DLD1 (cell line): ENCODE results near the gene FSTL4.

Experiments used
- in situ Hi-C: cut with HindIII; loops from 2 replicates; pipeline ENCODE4 v1.10.0; 2017; ENCODE audit warnings: low sequenced_read_pairs

FSTL4 gene

DNA sequence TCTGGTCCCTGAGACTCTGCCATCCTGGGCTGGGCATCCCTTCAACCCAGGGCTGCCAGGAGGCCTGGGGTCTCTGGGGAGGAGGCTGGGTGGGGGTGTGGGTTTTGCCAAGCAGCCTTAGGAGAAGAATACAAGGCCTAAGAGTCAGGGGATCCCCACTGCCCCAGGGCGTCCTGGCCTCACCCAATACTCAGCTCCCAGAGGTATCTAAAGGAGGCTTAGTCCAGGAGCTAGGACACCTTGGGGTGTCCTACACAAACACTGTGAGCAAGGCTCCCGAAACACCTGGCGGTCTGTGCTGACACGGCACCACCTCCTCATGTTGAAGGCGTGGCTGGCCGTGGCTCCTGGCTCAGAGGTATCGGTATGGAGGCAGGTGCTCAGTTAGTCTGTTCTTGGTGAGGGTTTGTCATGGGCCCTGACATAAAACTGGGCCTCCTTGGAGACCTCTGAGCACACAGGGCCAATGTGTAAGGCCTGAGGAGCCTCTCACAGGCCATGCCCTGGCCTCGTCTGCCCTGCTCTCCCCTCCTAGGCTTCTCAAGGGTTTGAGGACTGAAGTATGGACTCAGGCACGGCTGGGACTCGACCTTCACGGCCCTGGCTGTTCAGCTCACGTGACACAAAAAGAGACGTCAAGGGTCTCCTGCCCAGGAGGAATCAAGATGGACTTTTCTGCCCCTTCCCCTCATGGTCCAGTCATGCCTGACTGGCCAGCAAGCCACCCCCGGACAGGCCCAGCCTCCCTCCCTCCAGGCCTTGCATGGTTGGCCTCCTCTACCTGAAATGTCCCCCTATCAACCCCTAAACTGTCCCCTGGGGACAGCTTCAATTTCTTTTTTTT, 277.3 kb downstream of the FSTL4 start:
- in situ Hi-C loops, result no loop called here

DNA sequence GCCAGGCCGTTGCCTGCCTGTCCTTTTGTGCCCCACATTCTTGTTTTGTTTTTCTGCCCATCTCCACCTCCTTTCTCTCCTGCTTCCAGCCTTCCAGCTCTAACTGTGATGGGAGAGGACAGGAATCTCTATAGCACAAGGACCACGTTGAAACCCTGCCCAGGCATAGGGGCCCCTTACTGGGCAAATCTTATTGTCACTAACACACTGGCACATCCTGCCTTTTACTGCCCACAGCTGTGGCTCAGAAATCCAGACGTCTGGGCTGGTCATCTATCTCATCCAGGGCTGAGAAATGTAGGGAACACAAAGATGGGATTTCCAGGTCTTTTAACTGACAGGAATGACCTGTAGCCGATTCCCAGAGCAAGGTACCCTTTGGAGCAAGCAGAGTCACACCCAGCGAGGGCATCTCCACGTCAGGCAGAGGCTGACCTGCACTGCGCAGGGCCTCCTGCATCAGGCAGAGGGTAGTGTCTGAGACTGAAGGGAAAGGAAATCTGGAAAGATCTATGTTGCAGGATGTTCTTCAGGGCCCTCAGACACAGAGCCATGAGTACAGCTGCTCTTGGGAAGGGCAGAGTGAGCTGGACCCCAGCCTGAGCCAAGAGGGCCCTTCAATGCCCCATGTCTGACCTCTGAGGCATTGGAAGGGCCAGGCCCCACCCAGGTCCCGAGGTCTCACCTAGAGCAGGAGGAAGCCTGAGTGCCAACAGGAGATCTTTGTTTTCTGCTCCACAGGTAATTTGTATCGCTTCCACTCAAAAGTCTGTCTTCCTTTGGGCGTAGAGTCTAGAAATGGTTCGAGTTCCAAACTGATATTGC, 278.8 kb downstream of the FSTL4 start:
- in situ Hi-C loops, result no loop called here

DNA sequence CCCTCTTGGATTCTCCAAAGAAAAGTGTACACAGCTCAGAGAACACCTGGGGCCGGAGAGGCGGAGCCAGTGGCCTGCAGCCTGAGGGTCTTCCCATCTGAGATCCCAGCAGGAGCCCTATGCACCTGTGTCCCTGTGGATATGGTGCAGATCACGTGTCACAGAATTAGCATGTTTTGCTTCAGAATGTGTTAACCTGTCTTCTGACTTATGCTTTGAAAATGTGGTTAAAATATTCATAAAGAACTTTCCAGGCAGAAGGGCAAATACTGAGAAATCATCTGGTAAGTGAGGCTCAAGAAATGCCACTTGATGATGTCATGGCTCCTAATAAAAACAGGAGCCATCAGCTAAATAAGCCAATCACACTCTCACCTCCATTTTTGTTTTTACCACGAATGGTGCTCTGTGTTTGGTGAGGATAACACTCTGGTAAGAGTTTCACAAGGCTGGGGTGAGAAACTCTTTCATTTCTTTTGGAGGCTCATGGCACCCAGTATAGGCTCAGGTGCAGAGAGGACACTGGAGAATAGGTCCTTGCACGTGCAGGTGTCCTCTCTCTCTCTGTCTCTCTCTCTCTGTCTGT, 279.8 kb downstream of the FSTL4 start:
- in situ Hi-C loops, result no loop called here

DNA sequence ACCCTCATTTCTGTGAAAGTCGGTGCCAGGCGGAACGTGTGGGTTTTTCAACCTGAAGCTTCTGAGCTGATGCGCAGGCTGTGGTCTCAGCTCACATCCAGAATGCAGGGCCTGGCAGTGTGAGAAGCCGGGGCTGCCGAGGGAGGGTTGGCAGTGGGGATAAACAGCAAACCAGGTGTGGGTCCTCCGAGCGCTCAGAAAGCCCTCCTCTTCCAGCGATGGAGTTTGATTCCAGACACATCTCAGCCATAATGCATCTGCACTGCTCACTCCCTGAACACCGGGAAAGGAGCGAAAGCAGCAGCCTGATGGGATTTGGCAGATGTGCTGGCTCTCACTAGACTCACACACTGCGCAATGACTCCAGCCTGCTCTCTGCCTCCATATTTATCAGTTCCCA, 280.4 kb downstream of the FSTL4 start:
- in situ Hi-C loops, result no loop called here

DNA sequence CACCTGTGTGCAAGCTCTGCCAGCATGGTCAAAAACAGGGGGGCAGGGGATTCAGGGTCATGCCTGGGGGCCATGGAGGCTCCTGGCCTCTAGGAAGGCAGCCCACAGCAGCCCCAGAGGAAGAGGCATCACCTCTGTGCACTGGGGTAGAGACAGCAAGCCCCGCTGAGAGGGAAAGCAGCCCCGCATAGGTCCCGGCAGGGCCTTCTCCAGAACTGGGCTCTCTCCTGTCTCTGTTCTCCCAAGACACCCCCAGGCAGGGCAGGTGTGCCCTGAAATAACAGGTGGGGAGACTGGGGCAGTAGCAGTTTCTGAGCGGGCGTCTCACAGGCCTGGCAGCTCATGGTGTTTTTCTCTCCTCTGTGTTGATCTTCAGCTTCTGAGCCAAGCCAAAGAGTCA, 281.4 kb downstream of the FSTL4 start:
- in situ Hi-C loops, result no loop called here

DNA sequence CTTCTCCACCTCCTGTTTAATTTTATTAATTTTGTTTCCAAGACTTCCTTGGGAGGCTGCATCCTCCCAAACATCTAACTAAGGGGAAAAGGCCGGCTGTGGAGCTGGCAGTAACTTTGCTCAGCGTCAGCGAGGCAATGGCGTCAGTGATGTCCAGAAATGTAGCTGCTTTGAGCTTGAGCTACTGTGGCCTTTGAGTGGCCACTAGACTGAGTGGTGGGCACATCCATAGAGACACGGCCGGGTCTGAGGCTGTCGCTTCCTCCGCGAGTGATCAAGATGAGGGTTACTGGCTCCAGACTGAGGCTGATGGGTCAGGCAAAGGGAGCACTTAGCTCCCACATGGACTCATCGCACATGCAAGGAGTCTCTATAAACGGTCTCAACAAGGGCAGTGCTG, 283.5 kb downstream of the FSTL4 start:
- in situ Hi-C loops, result no loop called here

DNA sequence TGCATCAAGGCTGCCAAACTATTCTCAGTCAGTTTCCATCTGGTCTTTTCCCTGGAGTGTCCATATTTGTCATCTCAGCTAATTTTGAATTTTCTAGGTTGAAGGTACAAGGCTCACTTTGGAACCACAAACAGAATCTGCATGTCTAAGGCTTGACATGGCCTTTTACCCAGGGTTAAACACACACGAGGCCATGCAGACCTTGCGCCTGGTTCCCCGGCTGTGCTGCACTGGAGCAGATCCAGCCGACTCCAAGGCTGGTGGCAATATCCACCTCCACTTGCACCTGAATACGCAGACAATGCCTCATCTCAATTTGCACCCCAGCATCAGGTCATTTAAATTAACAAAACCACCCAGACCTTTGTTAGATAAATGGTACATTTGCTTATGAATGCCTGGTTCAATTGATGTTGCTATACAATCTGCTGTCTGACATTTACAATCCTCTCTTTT, 284.4 kb downstream of the FSTL4 start:
- in situ Hi-C loops, result no loop called here

DNA sequence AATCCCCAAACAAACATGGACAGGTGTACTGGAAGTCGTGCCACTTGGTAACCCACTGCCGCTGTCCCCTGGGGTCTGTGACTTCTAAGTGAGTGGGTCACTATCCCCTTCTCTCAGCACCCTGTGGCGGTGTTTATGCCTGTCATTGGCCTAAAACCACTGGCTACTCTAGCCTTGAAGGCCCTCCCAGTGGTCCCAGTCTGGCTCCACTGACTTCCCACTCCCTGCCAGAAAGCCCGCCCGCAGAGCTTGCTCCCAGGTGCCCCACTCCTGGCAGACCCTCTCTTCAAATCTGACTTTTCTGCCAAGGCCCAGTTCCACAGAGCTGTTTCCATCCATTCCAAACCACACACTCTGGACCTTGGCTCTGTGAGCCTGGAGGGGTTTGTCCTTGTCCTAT, 286.0 kb downstream of the FSTL4 start:
- in situ Hi-C loops, result no loop called here

DNA sequence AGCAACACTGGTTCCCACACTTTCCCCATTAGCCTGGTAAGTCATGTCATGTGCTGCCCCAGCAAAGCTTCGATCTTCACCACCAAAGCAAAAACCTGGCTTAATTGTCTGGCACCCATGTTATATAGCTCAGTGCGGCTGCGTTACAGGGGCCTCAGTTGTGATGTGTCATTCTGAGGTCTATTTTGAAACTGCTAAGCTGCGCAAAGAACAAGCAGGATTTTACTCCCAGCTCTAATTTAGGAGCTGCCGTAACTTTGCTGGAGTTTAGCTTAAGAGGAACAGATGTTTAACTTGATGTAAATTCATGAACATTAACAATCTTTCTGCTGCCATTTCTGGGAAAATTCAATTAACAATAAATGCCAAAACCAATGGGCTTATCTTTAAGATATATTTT, 286.5 kb downstream of the FSTL4 start:
- in situ Hi-C loops, result no loop called here

DNA sequence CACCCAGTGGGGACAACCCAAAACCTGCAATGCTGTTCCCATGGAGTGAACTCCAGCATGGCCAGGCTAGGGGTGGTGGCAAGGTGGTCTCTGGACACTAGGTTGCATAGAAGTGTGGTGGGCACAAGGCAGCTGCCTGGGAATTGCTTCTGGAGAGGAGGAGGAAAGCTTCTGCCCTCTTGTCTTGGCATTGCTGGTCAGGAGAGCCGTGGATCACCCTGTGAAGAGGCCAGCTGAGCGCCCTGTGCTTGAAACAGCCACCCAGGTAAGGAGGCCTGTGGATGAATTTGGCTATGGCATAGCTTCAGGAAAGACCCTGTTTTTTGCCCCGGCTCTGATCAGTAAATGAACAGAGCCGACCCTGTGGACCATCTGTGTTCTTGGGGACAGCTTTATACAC, 287.4 kb downstream of the FSTL4 start:
- in situ Hi-C loops, result no loop called here

DNA sequence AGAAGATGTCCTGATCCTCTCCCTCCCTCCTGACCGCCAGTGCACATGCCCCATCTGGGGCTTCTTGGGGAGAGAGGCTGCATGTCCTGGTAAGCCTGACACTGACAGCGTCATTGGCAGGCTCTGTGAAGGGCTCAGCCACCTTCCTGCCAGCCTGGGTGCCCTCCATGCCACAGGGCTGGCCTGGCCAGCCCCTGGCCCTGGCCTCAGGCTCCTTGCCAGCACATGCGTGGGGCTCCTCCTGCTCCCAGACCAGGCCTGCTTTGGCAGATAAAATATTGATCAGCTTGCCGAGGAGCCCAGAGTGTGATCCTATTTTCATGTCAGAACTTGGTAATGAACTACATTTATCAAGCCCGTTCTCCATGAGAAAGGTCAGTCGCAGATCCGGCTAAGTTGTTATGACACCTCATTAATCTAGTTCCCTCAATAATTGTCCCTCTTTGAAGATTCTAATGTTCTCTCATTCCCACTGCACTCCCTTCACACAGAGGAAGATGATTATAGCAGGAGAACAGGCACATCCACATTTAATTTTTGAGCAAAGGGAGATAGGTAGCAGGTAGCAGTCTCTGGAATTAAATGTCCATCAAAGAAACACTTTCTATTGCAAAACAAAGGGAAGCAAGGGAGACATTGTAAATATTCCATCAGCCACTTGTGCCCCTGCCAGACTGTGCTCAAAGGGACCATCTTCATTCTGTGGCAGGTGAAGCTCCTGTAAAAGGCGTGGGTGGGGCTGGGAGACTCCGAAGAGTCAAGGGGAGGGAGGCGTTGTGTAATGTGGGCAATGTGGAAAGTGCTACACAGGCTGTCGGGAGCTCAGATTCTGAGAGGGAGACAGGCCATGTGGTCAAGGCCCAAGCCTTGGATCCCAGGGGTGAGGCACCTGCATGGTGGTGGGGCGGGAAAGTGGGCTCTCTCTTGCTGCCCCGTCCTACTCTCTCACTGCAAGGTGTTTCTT, 288.6 kb downstream of the FSTL4 start:
- in situ Hi-C loops, result no loop called here

DNA sequence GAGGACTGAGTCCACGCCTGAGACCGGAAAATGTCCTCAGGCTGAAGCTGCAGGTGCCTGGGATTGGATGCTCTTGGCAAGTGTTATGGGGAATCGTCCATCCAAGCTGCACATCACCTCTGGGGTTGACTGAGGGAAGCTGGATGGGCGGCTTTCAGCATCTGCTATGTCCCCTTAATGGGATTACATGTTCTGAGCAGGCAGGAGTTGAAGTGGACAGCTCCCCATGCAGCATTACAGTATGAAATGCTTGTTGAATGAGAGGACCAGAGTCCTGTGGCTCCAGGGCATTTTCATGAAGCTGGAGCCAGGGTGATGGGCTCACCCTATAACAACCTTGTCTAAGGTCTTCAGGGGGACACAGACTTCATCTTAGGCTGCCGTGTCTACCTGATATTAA, 289.6 kb downstream of the FSTL4 start:
- in situ Hi-C loops, result no loop called here

DNA sequence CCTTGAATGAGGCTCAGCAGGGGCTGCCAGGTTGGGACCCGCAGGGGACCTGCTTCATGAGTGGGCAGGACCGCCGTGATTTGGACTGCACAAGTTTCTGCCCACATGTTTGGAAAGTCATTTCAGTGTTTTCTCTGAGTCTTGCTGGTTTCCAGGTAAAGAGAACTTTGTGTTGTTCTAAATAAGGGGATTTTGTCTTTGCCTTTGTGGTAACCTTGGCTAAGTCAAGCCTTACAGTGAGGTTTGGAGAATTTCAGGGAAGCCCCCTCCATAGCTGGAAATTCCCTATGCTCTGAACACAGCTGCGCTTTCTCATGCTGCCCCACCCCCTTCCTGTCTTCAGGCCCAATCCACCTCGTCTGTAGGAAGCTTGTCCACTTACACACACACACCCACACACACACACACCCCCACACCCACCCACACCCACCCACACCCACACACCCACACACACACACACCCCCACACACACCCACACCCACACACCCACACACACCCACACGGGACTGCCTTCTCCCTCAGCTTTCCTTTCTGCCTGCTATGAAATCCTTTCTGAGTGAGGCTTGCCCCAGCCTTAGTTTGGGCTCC, 290.4 kb downstream of the FSTL4 start:
- in situ Hi-C loops, result no loop called here

DNA sequence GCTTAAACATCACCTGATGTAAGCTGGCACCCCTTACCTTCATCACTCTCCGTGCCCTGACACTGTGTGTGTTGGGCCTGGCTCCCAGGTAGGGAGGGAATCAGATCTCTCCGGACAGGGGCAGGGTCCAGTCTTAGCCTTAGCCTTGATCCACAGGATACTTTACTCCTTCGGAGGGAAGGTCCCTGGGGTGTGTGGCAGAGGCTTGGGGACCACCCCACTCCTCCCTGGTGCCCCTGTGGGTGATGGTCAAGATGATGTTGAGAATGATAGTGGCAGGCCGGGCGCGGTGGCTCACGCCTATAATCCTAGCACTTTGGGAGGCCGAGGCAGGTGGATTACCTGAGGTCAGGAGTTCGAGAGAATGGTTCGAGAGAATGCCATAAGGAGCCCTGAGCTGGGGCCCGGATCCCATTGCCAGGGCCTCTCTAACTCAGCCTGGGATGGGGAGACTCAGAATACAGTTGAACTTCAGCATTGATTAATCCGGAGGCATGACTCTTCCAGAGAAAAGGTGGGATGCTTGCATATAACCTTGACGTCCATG, 291.0 kb downstream of the FSTL4 start:
- in situ Hi-C loops, result no loop called here

DNA sequence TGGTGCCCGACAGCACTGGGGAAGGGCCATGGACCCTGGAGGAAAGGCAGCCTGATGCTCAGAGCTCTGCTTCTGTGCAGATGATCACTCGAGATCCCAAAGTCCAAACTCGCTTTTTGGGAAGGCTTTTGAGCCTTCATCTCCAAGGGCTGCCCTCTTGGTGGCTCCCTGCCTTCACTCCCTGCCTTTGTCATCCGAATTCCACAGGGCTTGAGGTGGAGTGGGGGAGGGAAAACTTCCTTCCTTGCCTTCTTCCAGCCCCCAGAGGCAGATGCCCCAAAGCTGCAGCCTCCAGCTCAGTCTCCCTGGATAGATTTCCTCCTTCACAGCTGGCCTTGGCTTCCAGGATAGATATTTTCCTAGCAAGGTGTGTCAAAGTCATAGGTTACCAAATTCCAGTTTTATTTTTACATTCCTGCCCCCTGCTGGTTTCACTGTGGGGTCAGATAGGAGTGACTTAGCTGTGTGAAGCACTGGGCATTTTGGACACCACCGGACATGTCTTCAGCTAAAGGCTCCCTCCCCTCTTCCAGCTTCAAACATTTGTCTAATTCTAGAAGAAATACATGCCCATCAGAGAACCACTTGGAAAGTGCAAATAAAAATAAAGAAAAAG, 292.3 kb downstream of the FSTL4 start:
- in situ Hi-C loops, result no loop called here

DNA sequence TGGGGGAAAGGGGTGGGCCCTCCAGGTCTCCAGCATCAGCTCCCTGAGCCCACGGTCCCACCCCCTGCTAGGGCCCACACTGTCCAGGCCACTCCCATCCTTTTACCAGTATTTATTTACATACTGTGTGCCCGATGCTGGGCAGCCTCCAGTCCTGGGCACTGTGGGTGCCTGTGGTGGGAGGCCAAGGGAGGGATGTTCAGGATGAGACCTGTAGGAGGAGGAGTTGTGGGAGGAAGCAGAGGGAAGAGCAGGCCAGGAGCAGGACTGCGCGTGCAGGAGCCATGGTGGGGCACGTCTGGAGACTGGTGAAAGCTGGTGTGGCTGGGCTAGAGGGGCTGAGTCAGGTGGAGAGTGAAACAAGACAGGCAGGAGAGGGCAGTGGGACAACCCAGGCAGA, 293.1 kb downstream of the FSTL4 start:
- in situ Hi-C loops, result no loop called here

DNA sequence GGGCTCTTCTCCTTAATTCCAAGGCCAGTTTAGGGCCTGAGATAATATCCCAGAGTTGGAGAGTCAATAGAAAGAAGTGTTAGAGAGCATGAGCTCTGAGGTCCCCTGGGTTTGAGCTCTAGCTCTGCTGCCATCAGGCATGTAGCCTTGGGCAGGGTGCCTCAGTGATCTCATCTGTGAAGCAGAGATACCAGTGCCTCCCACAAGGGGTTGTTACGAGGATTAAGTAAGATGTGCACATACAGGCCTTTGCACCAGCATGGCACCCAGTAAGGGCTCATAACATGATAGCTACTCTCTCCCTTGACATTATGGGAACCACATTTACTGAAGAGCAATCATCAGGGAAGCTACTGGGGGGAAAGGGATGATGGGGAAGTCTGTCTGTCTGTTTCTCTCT, 294.8 kb downstream of the FSTL4 start:
- in situ Hi-C loops, result no loop called here

DNA sequence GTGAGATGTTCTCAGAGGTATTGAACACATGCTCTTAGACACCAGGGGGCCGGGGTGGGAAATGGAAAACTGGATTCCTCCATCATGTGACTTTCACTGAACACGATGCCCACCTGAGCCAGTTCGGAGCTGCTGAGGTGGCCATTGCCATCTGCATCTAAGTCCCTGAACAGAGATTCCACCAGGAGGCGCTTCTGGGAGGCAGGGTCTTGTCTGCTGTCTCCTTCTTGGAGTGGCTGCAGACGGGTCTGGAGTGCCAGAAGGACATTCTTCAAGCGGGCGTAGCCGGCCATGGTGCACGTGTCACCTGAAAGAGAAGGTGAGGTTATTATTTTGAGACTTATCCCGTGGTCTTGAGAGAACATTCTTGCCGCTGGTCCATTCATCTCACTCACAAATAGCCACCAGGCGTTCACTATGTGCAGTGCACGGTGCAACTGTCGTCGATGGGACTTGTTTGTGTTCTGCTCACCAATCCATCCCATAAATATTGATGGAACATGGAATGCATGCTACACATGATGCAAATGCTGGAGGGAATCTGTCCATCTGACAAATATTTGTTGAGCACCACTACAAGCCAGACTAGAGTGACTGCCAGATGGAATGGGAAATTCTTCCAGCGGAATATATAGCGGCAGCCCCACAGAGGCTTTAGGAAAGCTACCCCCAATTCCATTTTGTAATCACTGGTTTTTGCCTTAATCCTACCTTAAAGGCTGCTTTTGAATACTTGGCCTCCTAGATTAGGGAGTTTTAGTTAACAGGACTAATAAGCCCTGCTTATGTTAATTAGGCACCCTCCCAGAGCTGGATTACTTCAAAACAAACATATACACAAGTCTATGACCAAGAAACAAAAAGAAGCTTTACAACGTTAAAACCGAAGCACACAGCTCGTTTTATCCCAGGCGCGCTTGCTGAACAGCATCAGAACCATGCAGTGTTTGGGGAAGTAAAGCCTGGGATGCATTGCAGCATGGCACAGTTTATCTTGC, 295.7 kb downstream of the FSTL4 start:
- in situ Hi-C loops, result no loop called here
